ENCODE measurements around the gene CDKN3. TPM values are rescaled to one million over a fixed set of nuclear protein-coding genes. Genes with fewer than 3 reads are reported as not detected.
"Not testable (repeated sequence)": the region's sequence is repeated elsewhere in the genome, so short reads cannot be mapped to it uniquely, and the experiment has no call there.

Gene CDKN3
- total RNA-seq, 1 donor from 2014 or later = 4.3 TPM

DNA sequence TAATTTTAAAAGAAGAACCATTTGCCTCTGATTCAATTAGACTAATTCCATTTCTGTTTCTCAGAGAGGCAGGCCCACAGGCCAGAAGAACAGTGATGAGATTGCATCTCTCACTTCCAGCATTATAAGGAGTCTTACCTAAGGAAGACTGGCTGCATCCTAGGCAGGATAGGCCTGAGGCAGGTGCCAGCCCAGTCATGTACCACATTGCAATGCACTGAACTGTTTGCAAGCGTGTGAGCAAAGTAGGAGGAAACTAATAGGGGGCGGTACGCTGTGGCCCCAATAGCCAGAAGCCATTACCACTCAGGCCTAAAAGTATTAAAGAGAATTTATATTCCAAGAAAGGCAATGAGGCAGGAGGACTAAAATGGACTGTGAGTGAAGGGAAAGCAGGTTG, 56.4 kb downstream of the CDKN3 start:
- TF ChIP-seq CTCF (IDR thresholded peaks at IDR 0.05; ENCODE audit: borderline replicate concordance) = no peak
- H3K4me1 ChIP-seq = no peaks in the 10 kb centered on the region
- no peak overlapping the region for H3K4me3 ChIP-seq

GRCh38 chr14:54453990-54454389, 57.2 kb downstream of the CDKN3 start:
- H3K27ac ChIP-seq (replicated peaks); DNase-seq; H3K36me3 ChIP-seq; H3K27me3 ChIP-seq (ENCODE audit: low read depth); H3K4me3 ChIP-seq; intact Hi-C loops (cut with micrococcal nuclease); H3K4me1 ChIP-seq; H3K9me3 ChIP-seq (replicated peaks): not testable (repeated sequence)

More for the DNA sequence above, 56.4 kb downstream of the CDKN3 start:
- Histone ChIP-seq H3K27ac (replicated peaks) (no peak overlapping the region), H3K27me3 (ENCODE audit: low read depth) (no peaks in the 10 kb centered on the region), H3K36me3 (no peaks in the 10 kb centered on the region), H3K9me3 (replicated peaks) (no peaks in the 10 kb centered on the region)
- intact Hi-C loops (cut with micrococcal nuclease) = no loop called here
- no peak for DNase-seq

DNA sequence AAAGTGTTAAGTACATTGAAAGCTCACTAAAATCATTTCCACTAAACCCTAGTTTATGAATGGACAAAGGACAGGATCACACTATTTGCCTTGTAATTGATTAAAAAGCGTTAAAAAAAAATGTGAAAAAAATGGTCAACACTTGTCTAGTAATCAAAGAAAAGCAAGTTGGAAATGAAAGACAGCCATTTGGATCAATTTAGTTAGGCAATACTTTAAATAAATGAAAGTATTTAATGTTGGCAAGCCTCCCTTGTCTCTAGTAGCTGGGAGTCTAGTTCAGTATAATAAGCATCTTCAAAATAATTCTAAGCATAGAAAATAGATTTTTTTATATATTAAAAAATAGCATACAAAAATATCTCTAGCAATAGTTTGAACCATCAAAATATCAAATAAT, 58.6 kb downstream of the CDKN3 start:
- no peak for TF ChIP-seq CTCF (IDR thresholded peaks at IDR 0.05; ENCODE audit: borderline replicate concordance)
- Histone ChIP-seq H3K27ac (replicated peaks) (no peak overlapping the region), H3K27me3 (ENCODE audit: low read depth) (no peaks in the 10 kb centered on the region), H3K36me3 (no peaks in the 10 kb centered on the region), H3K9me3 (replicated peaks) (no peaks in the 10 kb centered on the region), H3K4me3 (no peak overlapping the region), H3K4me1 (no peaks in the 10 kb centered on the region)
- intact Hi-C loops (cut with micrococcal nuclease) = no loop called here
- no peak for DNase-seq

GRCh38 chr14:54456820-54457608, 60.2 kb downstream of the CDKN3 start:
- H3K27me3 ChIP-seq (ENCODE audit: low read depth); intact Hi-C loops (cut with micrococcal nuclease); H3K36me3 ChIP-seq; H3K27ac ChIP-seq (replicated peaks); DNase-seq; H3K9me3 ChIP-seq (replicated peaks); H3K4me1 ChIP-seq; H3K4me3 ChIP-seq: not testable (repeated sequence)

- no peak for TF ChIP-seq CTCF (IDR thresholded peaks at IDR 0.05; ENCODE audit: borderline replicate concordance)
- no peaks in the 10 kb centered on the region for H3K4me1 ChIP-seq
- H3K27me3 ChIP-seq (ENCODE audit: low read depth) = no peaks in the 10 kb centered on the region
- no peaks in the 10 kb centered on the region for H3K9me3 ChIP-seq (replicated peaks)
- intact Hi-C loops (cut with micrococcal nuclease) = no loop called here
- no peak overlapping the region for H3K27ac ChIP-seq (replicated peaks)
- no peak for DNase-seq
- no peak overlapping the region for H3K4me3 ChIP-seq
- no peaks in the 10 kb centered on the region for H3K36me3 ChIP-seq
Measured at GRCh38 chr14:54457609-54457996, 60.8 kb downstream of the CDKN3 start.

- H3K9me3 ChIP-seq (replicated peaks); H3K4me3 ChIP-seq; DNase-seq; intact Hi-C loops (cut with micrococcal nuclease); H3K27ac ChIP-seq (replicated peaks); H3K36me3 ChIP-seq; H3K4me1 ChIP-seq; H3K27me3 ChIP-seq (ENCODE audit: low read depth): not testable (repeated sequence)
Measured at GRCh38 chr14:54458536-54458935, 61.7 kb downstream of the CDKN3 start.

- DNase-seq = no peak
- Histone ChIP-seq H3K27me3 (ENCODE audit: low read depth) (no peaks in the 10 kb centered on the region), H3K4me1 (no peaks in the 10 kb centered on the region), H3K4me3 (no peak overlapping the region), H3K9me3 (replicated peaks) (no peaks in the 10 kb centered on the region), H3K27ac (replicated peaks) (no peak overlapping the region), H3K36me3 (no peaks in the 10 kb centered on the region)
- intact Hi-C loops (cut with micrococcal nuclease) = no loop called here
- no peak for TF ChIP-seq CTCF (IDR thresholded peaks at IDR 0.05; ENCODE audit: borderline replicate concordance)
Measured at GRCh38 chr14:54459106-54459505, 62.3 kb downstream of the CDKN3 start.
